Measurements from ENCODE around the gene ZNF384. TPM values are rescaled to one million over a fixed set of nuclear protein-coding genes. Genes with fewer than 3 reads are reported as not detected.

ZNF384 gene
- total RNA-seq, 2 donors from 2014 or later, result 36.8 to 45.3 TPM

GRCh38 chr12:6639151-6639801 is 49.9 kb downstream of the ZNF384 start:
- no peak for ATAC-seq (ENCODE audit: insufficient number of reproducible peaks, low FRiP score, low read depth)
- H3K4me3 ChIP-seq, result no peak overlapping the region
- no peak overlapping the region for H3K27ac ChIP-seq
- H3K9me3 ChIP-seq, result no peaks in the 10 kb centered on the region
- no peaks in the 10 kb centered on the region for H3K4me1 ChIP-seq (ENCODE audit: control insufficient read depth in 1 of 2, low read depth in 2 of 2)
- no peaks in the 10 kb centered on the region for H3K27me3 ChIP-seq (replicated peaks; ENCODE audit: insufficient read depth)
- no peak for TF ChIP-seq CTCF (IDR thresholded peaks at IDR 0.05)
- DNase-seq (ENCODE audit: low spot score), result no peak
- H3K36me3 ChIP-seq, result no peaks in the 10 kb centered on the region

- ATAC-seq (ENCODE audit: insufficient number of reproducible peaks, low FRiP score, low read depth) (no peak), DNase-seq (ENCODE audit: low spot score) (no peak)
- Histone ChIP-seq H3K36me3 (no peaks in the 10 kb centered on the region), H3K4me3 (no peak overlapping the region), H3K4me1 (ENCODE audit: control insufficient read depth in 1 of 2, low read depth in 2 of 2) (no peaks in the 10 kb centered on the region), H3K27me3 (replicated peaks; ENCODE audit: insufficient read depth) (no peaks in the 10 kb centered on the region), H3K27ac (no peak overlapping the region), H3K9me3 (no peaks in the 10 kb centered on the region)
- TF ChIP-seq CTCF (IDR thresholded peaks at IDR 0.05), result no peak
Observed at GRCh38 chr12:6638305-6638704, 50.9 kb downstream of the ZNF384 start.

GRCh38 chr12:6635856-6636531 is 53.2 kb downstream of the ZNF384 start, which contains the start of gene LPAR5:
TSS of gene LPAR5 (minus strand) at chr12:6635959. CDS start at chr12:6621248, 14,711 bp downstream.
- no peak for ATAC-seq (ENCODE audit: insufficient number of reproducible peaks, low FRiP score, low read depth)
- Histone ChIP-seq H3K4me1 (ENCODE audit: control insufficient read depth in 1 of 2, low read depth in 2 of 2) (no peaks in the 10 kb centered on the region), H3K27me3 (replicated peaks; ENCODE audit: insufficient read depth) (no peaks in the 10 kb centered on the region), H3K4me3 (peak within 1 kb of the TSS; percentile 15), H3K9me3 (no peaks in the 10 kb centered on the region), H3K27ac (no peak within 1 kb of the TSS), H3K36me3 (no peaks in the 10 kb centered on the region)
- TF ChIP-seq CTCF (IDR thresholded peaks at IDR 0.05), result no peak
- DNase-seq (ENCODE audit: low spot score), result no peak

- no peak for ATAC-seq (ENCODE audit: insufficient number of reproducible peaks, low FRiP score, low read depth)
Observed at GRCh38 chr12:6635375-6635855, 53.8 kb downstream of the ZNF384 start.

More at GRCh38 chr12:6635375-6635855, 53.8 kb downstream of the ZNF384 start:
- Histone ChIP-seq H3K4me3 (peak overlapping the region; percentile 15), H3K9me3 (no peaks in the 10 kb centered on the region), H3K27ac (no peak overlapping the region), H3K4me1 (ENCODE audit: control insufficient read depth in 1 of 2, low read depth in 2 of 2) (no peaks in the 10 kb centered on the region), H3K36me3 (no peaks in the 10 kb centered on the region), H3K27me3 (replicated peaks; ENCODE audit: insufficient read depth) (no peaks in the 10 kb centered on the region)
- no peak for DNase-seq (ENCODE audit: low spot score)
- no peak for TF ChIP-seq CTCF (IDR thresholded peaks at IDR 0.05)

Measured in thoracic aorta (tissue), 2 donors.